Measurements from ENCODE around the gene CCDC102B. TPM values are rescaled to one million over a fixed set of nuclear protein-coding genes. Genes with fewer than 3 reads are reported as not detected.

CCDC102B gene
- total RNA-seq, 4 donors from 2014 or later: 6.7 to 15.3 (median 11.8) TPM

- no peak for ATAC-seq (ENCODE audit: low FRiP score)
- TF ChIP-seq CTCF (IDR thresholded peaks at IDR 0.05): no peak
Measured at GRCh38 chr18:68919900-68920299, 122.0 kb downstream of the CCDC102B start.

GRCh38 chr18:68922392-68922791, 124.5 kb downstream of the CCDC102B start:
- DNase-seq (ENCODE audit: low spot score): no peak
- no peak for ATAC-seq (ENCODE audit: low FRiP score)
- no peak for TF ChIP-seq CTCF (IDR thresholded peaks at IDR 0.05)

More at GRCh38 chr18:68919900-68920299, 122.0 kb downstream of the CCDC102B start:
- no peak for DNase-seq (ENCODE audit: low spot score)

- ATAC-seq (ENCODE audit: low FRiP score) (no peak), DNase-seq (ENCODE audit: low spot score) (no peak)
- TF ChIP-seq CTCF (IDR thresholded peaks at IDR 0.05): no peak
Measured at GRCh38 chr18:68925268-68925667, 127.4 kb downstream of the CCDC102B start.

GRCh38 chr18:68928762-68929675, 131.1 kb downstream of the CCDC102B start:
- no peak for TF ChIP-seq CTCF (IDR thresholded peaks at IDR 0.05)
- ATAC-seq (ENCODE audit: low FRiP score) (no peak), DNase-seq (ENCODE audit: low spot score) (no peak)

- DNase-seq (ENCODE audit: low spot score) (no peak), ATAC-seq (ENCODE audit: low FRiP score) (no peak)
- TF ChIP-seq CTCF (IDR thresholded peaks at IDR 0.05): no peak
Measured at GRCh38 chr18:68935686-68936085, 137.8 kb downstream of the CCDC102B start.

GRCh38 chr18:68937029-68937599, 139.2 kb downstream of the CCDC102B start:
- ATAC-seq (ENCODE audit: low FRiP score): no peak

More at GRCh38 chr18:68937029-68937599, 139.2 kb downstream of the CCDC102B start:
- TF ChIP-seq CTCF (IDR thresholded peaks at IDR 0.05): no peak
- no peak for DNase-seq (ENCODE audit: low spot score)
